Memory B cell (primary cell): Measurements from ENCODE around the gene SLC39A7.

Source experiments
- ATAC-seq: fragments of 150-1000 bp; cut with Tn5 transposase; 2 replicates; pipeline ENCODE4 v1.10.0; 2021; ENCODE audit warnings: low read depth, mild to moderate bottlenecking, moderate library complexity
- DNase-seq, 2 donors: peaks; one replicate each; pipeline ENCODE4 v3.0.0; 2022; ENCODE audit warnings: low spot score in 2 of 2
- H3K27ac Mint-ChIP-seq: one replicate; pipeline ENCODE4 v1.8.0; 2022; ENCODE audit warnings: mild to moderate bottlenecking, moderate library complexity, mixed read lengths
- H3K27me3 Mint-ChIP-seq: one replicate; pipeline ENCODE4 v1.8.0; 2022; ENCODE audit warnings: mixed read lengths
- H3K36me3 Mint-ChIP-seq: one replicate; pipeline ENCODE4 v1.8.0; 2022; ENCODE audit warnings: mild to moderate bottlenecking, mixed read lengths
- H3K4me1 Mint-ChIP-seq: one replicate; pipeline ENCODE4 v1.8.0; 2022; ENCODE audit warnings: mixed read lengths
- H3K4me3 Mint-ChIP-seq: one replicate; pipeline ENCODE4 v1.8.0; 2022; ENCODE audit warnings: mild to moderate bottlenecking, moderate library complexity, mixed read lengths
- H3K9me3 Mint-ChIP-seq: one replicate; pipeline ENCODE4 v1.8.0; 2022; ENCODE audit warnings: mixed read lengths

SLC39A7 gene

DNA sequence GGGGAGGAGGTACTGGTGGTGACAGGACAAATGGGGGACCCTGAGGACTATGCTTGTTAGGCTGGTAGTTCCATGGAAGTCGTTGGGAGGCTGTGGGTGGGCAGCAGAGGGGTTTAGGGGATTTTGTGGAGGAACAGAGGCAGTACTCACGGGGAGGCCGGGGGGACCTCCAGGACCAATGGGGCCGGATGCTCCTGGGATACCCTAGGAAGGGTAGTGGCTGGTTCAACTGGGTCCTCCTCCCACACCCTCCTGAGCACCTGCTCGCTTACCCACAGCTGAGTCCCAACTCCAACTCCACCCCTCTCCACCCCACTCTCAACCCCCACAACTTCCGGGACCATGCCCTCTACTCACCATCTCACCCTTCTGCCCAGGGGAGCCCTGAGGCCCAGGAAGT, 34.3 kb upstream of the SLC39A7 start:
- ATAC-seq (no peak), DNase-seq (no peak)
- Mint-ChIP-seq H3K36me3 (no peaks in the 10 kb centered on the region), H3K4me3 (no peak overlapping the region), H3K4me1 (peaks cover 20% of the 10 kb centered on the region), H3K27ac (no peak overlapping the region), H3K27me3 (peaks cover 10% of the 10 kb centered on the region), H3K9me3 (no peaks in the 10 kb centered on the region)

DNA sequence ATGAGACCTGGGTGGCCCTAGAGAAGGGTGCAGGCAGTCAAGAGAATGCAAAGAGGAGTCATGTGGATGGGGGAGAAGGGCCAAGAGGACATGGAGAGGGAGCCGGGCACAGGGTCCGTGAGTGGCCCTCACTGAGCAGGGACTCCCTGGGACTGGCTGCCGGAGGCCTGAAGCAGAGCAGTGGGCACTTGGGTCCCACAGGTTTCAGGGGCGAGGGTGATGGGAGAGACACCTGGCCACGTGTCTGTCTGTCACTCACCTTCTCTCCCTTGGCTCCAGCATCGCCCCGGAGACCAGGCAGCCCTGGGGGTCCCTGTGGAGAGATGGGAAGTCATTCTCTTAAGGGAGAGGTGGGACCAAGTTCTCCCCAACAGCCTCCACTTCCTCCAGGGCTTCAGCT, 33.9 kb upstream of the SLC39A7 start:
- H3K4me3 Mint-ChIP-seq = no peak overlapping the region
- no peak overlapping the region for H3K27ac Mint-ChIP-seq
- no peaks in the 10 kb centered on the region for H3K9me3 Mint-ChIP-seq
- ATAC-seq (no peak), DNase-seq (no peak)
- no peaks in the 10 kb centered on the region for H3K36me3 Mint-ChIP-seq
- peaks cover 10% of the 10 kb centered on the region for H3K27me3 Mint-ChIP-seq
- peaks cover 15% of the 10 kb centered on the region for H3K4me1 Mint-ChIP-seq

GRCh38 chr6:33167374-33168283, 33.0 kb upstream of the SLC39A7 start:
- Mint-ChIP-seq H3K4me1 (peaks cover 9% of the 10 kb centered on the region), H3K27me3 (peaks cover 12% of the 10 kb centered on the region), H3K36me3 (no peaks in the 10 kb centered on the region), H3K27ac (no peak overlapping the region), H3K9me3 (no peaks in the 10 kb centered on the region), H3K4me3 (no peak overlapping the region)
- DNase-seq (no peak), ATAC-seq (no peak)

- peaks cover 9% of the 10 kb centered on the region for H3K4me1 Mint-ChIP-seq
- no peak overlapping the region for H3K27ac Mint-ChIP-seq
- no peaks in the 10 kb centered on the region for H3K9me3 Mint-ChIP-seq
- ATAC-seq (no peak), DNase-seq (no peak)
- no peak overlapping the region for H3K4me3 Mint-ChIP-seq
- H3K27me3 Mint-ChIP-seq = peaks cover 16% of the 10 kb centered on the region
- no peaks in the 10 kb centered on the region for H3K36me3 Mint-ChIP-seq
Observed at GRCh38 chr6:33168284-33168601, 32.4 kb upstream of the SLC39A7 start.

GRCh38 chr6:33168639-33169038, 32.0 kb upstream of the SLC39A7 start:
- Mint-ChIP-seq H3K36me3 (no peaks in the 10 kb centered on the region), H3K27ac (no peak overlapping the region)
- ATAC-seq = no peak

GRCh38 chr6:33169291-33170175, 31.1 kb upstream of the SLC39A7 start:
- H3K4me3 Mint-ChIP-seq = no peak overlapping the region
- no peaks in the 10 kb centered on the region for H3K9me3 Mint-ChIP-seq
- ATAC-seq = no peak
- H3K27me3 Mint-ChIP-seq = peaks cover 9% of the 10 kb centered on the region
- H3K4me1 Mint-ChIP-seq = peaks cover 6% of the 10 kb centered on the region
- DNase-seq = no peak
- H3K36me3 Mint-ChIP-seq = no peaks in the 10 kb centered on the region
- H3K27ac Mint-ChIP-seq = no peak overlapping the region

More at GRCh38 chr6:33168639-33169038, 32.0 kb upstream of the SLC39A7 start:
- DNase-seq = no peak
- Mint-ChIP-seq H3K9me3 (no peaks in the 10 kb centered on the region), H3K4me1 (peaks cover 9% of the 10 kb centered on the region), H3K4me3 (no peak overlapping the region), H3K27me3 (peaks cover 16% of the 10 kb centered on the region)

- Mint-ChIP-seq H3K9me3 (no peaks in the 10 kb centered on the region), H3K27ac (no peak overlapping the region), H3K4me3 (no peak overlapping the region), H3K36me3 (no peaks in the 10 kb centered on the region), H3K4me1 (peaks cover 6% of the 10 kb centered on the region), H3K27me3 (peaks cover 17% of the 10 kb centered on the region)
- ATAC-seq (peak; percentile 25), DNase-seq (no peak)
Observed at GRCh38 chr6:33170176-33171015, 30.3 kb upstream of the SLC39A7 start.

GRCh38 chr6:33171016-33171879, 29.4 kb upstream of the SLC39A7 start:
- ATAC-seq (no peak), DNase-seq (no peak)
- Mint-ChIP-seq H3K36me3 (no peaks in the 10 kb centered on the region), H3K4me1 (peaks cover 6% of the 10 kb centered on the region), H3K9me3 (no peaks in the 10 kb centered on the region), H3K4me3 (no peak overlapping the region), H3K27me3 (peaks cover 21% of the 10 kb centered on the region), H3K27ac (no peak overlapping the region)

- Mint-ChIP-seq H3K27me3 (peaks cover 21% of the 10 kb centered on the region), H3K4me1 (peaks cover 3% of the 10 kb centered on the region), H3K4me3 (no peak overlapping the region), H3K36me3 (no peaks in the 10 kb centered on the region), H3K27ac (no peak overlapping the region), H3K9me3 (no peaks in the 10 kb centered on the region)
- ATAC-seq (no peak), DNase-seq (no peak)
Observed at GRCh38 chr6:33171880-33172687, 28.6 kb upstream of the SLC39A7 start.

DNA sequence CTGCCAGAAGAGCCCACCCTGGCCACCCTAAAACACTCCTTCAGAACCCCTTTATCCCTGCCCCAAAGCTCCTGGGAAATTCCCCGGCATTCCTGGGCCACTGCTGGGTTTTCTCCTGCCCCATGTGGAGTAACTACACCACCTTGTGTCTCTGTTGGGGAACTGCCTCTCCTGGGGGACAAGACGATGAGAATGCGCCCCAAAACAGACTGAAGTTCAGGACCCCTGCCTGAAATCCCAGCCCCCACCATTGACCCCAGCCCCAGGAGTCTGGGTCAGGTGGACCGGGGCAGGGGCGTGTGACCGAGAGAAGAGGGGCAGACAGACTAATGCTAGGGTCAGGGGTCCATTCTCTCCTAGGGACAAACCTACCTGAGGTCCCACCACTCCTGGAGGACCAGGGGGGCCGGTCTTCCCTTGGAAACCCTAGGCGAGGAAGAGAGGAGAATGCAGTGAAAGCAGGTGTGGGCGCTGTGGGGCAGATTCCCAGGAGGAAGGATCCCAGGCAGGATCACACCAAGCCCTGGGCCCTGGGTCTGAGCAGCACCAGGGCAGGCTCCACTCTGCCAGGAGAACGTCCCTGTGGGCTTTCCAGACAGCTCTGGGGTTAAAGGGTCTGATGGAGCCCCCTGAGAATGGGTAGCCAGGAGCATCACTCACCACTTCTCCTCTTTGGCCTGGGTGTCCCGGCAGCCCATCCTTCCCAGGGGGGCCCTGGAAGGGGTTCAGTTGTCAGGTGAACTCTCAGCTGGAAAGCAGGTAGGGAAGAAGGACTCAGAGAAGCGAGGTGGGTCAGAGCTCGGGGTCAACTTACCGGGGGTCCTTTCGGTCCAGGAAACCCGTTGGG, 27.8 kb upstream of the SLC39A7 start:
- Mint-ChIP-seq H3K36me3 (no peaks in the 10 kb centered on the region), H3K4me1 (peaks cover 3% of the 10 kb centered on the region), H3K27ac (no peak overlapping the region), H3K4me3 (no peak overlapping the region), H3K27me3 (peaks cover 24% of the 10 kb centered on the region), H3K9me3 (no peaks in the 10 kb centered on the region)
- DNase-seq (peak; percentile 32 to 42), ATAC-seq (peak; percentile 55)

DNA sequence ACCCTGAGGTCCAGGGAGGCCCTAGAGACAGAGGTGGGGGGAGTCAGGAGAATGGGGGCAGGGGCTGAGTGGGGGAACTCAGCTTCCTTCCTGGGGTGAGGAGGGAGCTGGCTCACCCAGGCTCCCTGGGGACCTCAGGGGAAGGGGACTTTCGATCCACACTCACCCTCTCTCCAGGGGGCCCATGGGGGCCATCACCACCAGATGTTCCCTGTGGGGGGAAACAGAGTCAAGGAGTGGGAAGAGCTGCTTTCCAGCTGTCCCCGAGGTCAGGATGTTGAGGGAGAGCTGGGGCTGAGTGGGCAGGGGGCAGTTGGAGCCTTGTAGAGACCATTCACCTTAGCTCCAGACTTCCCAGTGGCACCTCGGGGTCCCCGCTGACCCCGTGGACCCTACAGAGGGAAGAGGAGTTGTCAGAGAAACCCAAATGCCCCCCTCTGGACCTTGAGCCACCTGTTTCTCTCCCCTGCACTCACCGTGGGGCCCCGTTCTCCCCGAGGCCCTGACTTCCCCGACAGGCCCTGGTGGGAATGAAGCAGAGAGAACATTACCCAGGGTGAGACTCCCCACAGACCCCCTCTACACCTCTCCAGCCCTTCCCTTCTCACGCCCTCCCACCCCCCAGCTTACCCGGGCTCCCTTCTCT, 27.0 kb upstream of the SLC39A7 start:
- ATAC-seq = no peak
- H3K4me3 Mint-ChIP-seq = no peak overlapping the region
- no peak for DNase-seq
- H3K36me3 Mint-ChIP-seq = no peaks in the 10 kb centered on the region
- H3K9me3 Mint-ChIP-seq = no peaks in the 10 kb centered on the region
- no peak overlapping the region for H3K27ac Mint-ChIP-seq
- H3K27me3 Mint-ChIP-seq = peaks cover 24% of the 10 kb centered on the region
- peaks cover 3% of the 10 kb centered on the region for H3K4me1 Mint-ChIP-seq
